Endothelial cell of umbilical vein (primary cell): Measurements from ENCODE around the gene SLC8A1.

Experiments
- CTCF ChIP-seq, 2 donors: IDR thresholded peaks; 1 replicate in 1 of 2; 2 replicates in 1 of 2; pipeline ENCODE4 v1.5.1; 2011; ENCODE audit warnings: low read length in 2 of 2, mild to moderate bottlenecking in 2 of 2, moderate library complexity in 2 of 2, control low read depth in 1 of 2, inconsistent platforms in 1 of 2, low read depth in 1 of 2; ENCODE audit not compliant: insufficient read depth in 1 of 2; ENCODE audit errors: extremely low read depth in 1 of 2
- EZH2 ChIP-seq: IDR thresholded peaks from 2 replicates; pipeline ENCODE4 v1.6.1; 2012; ENCODE audit warnings: borderline replicate concordance, low read depth, mild to moderate bottlenecking, moderate library complexity, low read length, inconsistent platforms; ENCODE audit not compliant: severe bottlenecking
- FOS ChIP-seq: IDR thresholded peaks from 2 replicates; pipeline ENCODE4 v1.6.1; 2011; ENCODE audit warnings: mild to moderate bottlenecking, low read length, moderate library complexity, borderline replicate concordance; ENCODE audit not compliant: insufficient read depth
- POLR2A ChIP-seq: IDR thresholded peaks from 2 replicates; pipeline ENCODE4 v1.6.1; 2012; ENCODE audit warnings: low read depth, mild to moderate bottlenecking, control low read depth, low read length

GRCh38 chr2:40394597-40394996, 57.3 kb downstream of the SLC8A1 start:
- TF ChIP-seq EZH2 (no peak), CTCF (IDR thresholded peaks at IDR 0.05; ENCODE audit: extremely low read depth in 1 of 2, insufficient read depth in 1 of 2, low read depth in 1 of 2, low read length in 2 of 2) (no peak), FOS (no peak), POLR2A (no peak)
